ENCODE measurements around the gene ALPK3. TPM values are rescaled to one million over a fixed set of nuclear protein-coding genes. Genes with fewer than 3 reads are reported as not detected.

Gene ALPK3
- total and polyA plus RNA-seq, 2 experiments from 2014 or later, result 3.7 to 29.7 TPM

GRCh38 chr15:84840741-84841429, 23.7 kb downstream of the ALPK3 start:
- peaks cover 3% of the 10 kb centered on the region; the same call in 1 of the 2 replicates for H4K20me1 ChIP-seq (replicated peaks; ENCODE audit: insufficient read depth)
- no peak overlapping the region for H2AFZ ChIP-seq
- H3K27ac ChIP-seq (ENCODE audit: low read depth), result no peak overlapping the region
- H3K27me3 Mint-ChIP-seq (ENCODE audit: insufficient read depth, low read depth, poor library complexity), result peaks cover 13% of the 10 kb centered on the region
- H3K4me3 Mint-ChIP-seq, result no peak overlapping the region
- ATAC-seq, result no peak
- H3F3A ChIP-seq (replicated peaks; ENCODE audit: low read depth), result no peaks in the 10 kb centered on the region
- peaks cover 6% of the 10 kb centered on the region for H3K4me1 Mint-ChIP-seq
- no peak for DNase-seq (ENCODE audit: low spot score)
- H3K9me3 Mint-ChIP-seq, result peaks cover 3% of the 10 kb centered on the region; the same call in 2 of the 3 replicates
- H3K4me1 ChIP-seq (ENCODE audit: insufficient read depth), result no peaks in the 10 kb centered on the region
- H3K79me2 ChIP-seq (replicated peaks; ENCODE audit: insufficient read depth), result no peaks in the 10 kb centered on the region
- peaks cover 6% of the 10 kb centered on the region for H3K36me3 Mint-ChIP-seq (ENCODE audit: low read depth)
- H3K4me2 ChIP-seq, result no peak overlapping the region
- no peaks in the 10 kb centered on the region for H3K27me3 ChIP-seq (ENCODE audit: insufficient read depth)
- TF ChIP-seq ZNF331 (CRISPR knock-in tag; IDR thresholded peaks at IDR 0.05; ENCODE audit: low read depth) (no peak), POLR2AphosphoS5 (IDR thresholded peaks at IDR 0.05; ENCODE audit: low read depth) (no peak), EZH2 (IDR thresholded peaks at IDR 0.05; ENCODE audit: low read depth, unreplicated experiment) (no peak), CREB1 (CRISPR knock-in tag; IDR thresholded peaks at IDR 0.05; ENCODE audit: low read depth) (no peak), JUNB (IDR thresholded peaks at IDR 0.05; ENCODE audit: unreplicated experiment) (no peak), REST (IDR thresholded peaks at IDR 0.05; ENCODE audit: unreplicated experiment) (no peak), NANOG (IDR thresholded peaks at IDR 0.05; ENCODE audit: borderline replicate concordance) (no peak), ETS1 (IDR thresholded peaks at IDR 0.05) (no peak), STAT1 (IDR thresholded peaks at IDR 0.05; ENCODE audit: unreplicated experiment) (no peak), EZH2phosphoT487 (IDR thresholded peaks at IDR 0.05; ENCODE audit: unreplicated experiment) (no peak), CTCF (conservative IDR thresholded peaks at IDR 0.05; ENCODE audit: low read depth in 2 of 2) (no peak), ZNF114 (CRISPR knock-in tag; IDR thresholded peaks at IDR 0.05) (no peak), ZNF462 (CRISPR knock-in tag; IDR thresholded peaks at IDR 0.05) (no peak)
- H3K27ac Mint-ChIP-seq, result peak overlapping the region; percentile 32; the same call in 1 of the 2 replicates
- no peaks in the 10 kb centered on the region for H3K36me3 ChIP-seq (ENCODE audit: insufficient read depth)
- H3K9me2 ChIP-seq (ENCODE audit: insufficient read depth), result 0 out of 2 replicates have a peak, but pooled peaks cover 4% of the 10 kb centered on the region
- H3K4me3 ChIP-seq, result no peak overlapping the region

Measured in GM23338 (cell line).